Lung microvascular endothelial cell (primary cell): ENCODE results near the gene ATXN7L2. TPM values are rescaled to one million over a fixed set of nuclear protein-coding genes. Genes with fewer than 3 reads are reported as not detected.

Source experiments
- total RNA-seq: library from RNA; depleted of rRNA; stranded (reverse); fragments of >200 nt; gene quantifications from 2 replicates; pipeline ENCODE4 v1.2.1, GENCODE V29; 2014

The ATXN7L2 gene
- total RNA-seq, 1 donor from 2014 or later, result 0.79 TPM

Other genes starting within 250 kb of the ATXN7L2 start
- 0.65 and 0.79 TPM in 2 replicates for gene CELSR2, start 234.4 kb upstream of the ATXN7L2 start, total RNA-seq
- gene PSRC1, start 200.8 kb upstream of the ATXN7L2 start, total RNA-seq, result 0.79 and 2.8 TPM in 2 replicates
- gene MYBPHL, start 176.9 kb upstream of the ATXN7L2 start, total RNA-seq, result not detected in 2 replicates
- 9.5 and 11.6 TPM in 2 replicates for gene SORT1, start 86.0 kb upstream of the ATXN7L2 start, total RNA-seq
- gene PSMA5, start 57.5 kb upstream of the ATXN7L2 start, total RNA-seq, result 33.7 and 42.5 TPM in 2 replicates
- gene SYPL2, start 17.4 kb upstream of the ATXN7L2 start, total RNA-seq, result under 0.01 TPM in 1 of 2 replicates, not detected in the other
- gene CYB561D1, start 10.2 kb downstream of the ATXN7L2 start, total RNA-seq, result 3.1 and 4.6 TPM in 2 replicates
- gene AMIGO1, start 25.8 kb downstream of the ATXN7L2 start, total RNA-seq, result 0.65 and 1.4 TPM in 2 replicates
- 0.20 and 0.22 TPM in 2 replicates for gene GPR61, start 56.0 kb downstream of the ATXN7L2 start, total RNA-seq
- gene GNAI3, start 64.7 kb downstream of the ATXN7L2 start, total RNA-seq, result 8.7 and 11.8 TPM in 2 replicates
- gene GNAT2, start 135.7 kb downstream of the ATXN7L2 start, total RNA-seq, result under 0.01 and 0.22 TPM in 2 replicates
- 25.3 and 26.8 TPM in 2 replicates for gene AMPD2, start 135.9 kb downstream of the ATXN7L2 start, total RNA-seq
- 0.40 and 0.65 TPM in 2 replicates for gene GSTM4, start 172.2 kb downstream of the ATXN7L2 start, total RNA-seq
- gene GSTM2, start 184.2 kb downstream of the ATXN7L2 start, total RNA-seq, result 0.87 and 1.4 TPM in 2 replicates
- gene GSTM1, start 203.9 kb downstream of the ATXN7L2 start, total RNA-seq, result not detected in 2 replicates
- under 0.01 TPM in 1 of 2 replicates, not detected in the other for gene GSTM5, start 228.3 kb downstream of the ATXN7L2 start, total RNA-seq